KOPT-K1 (cell line): ENCODE measurements around the gene CGB1.
"Not testable (repeated sequence)": the region's sequence is repeated elsewhere in the genome, so short reads cannot be mapped to it uniquely, and the experiment has no call there.

Experiments used
- H3K27ac ChIP-seq: fragments of 200-600 bp; sonication (generic); 2 replicates; pipeline ENCODE4 v1.5.1; 2016; ENCODE audit warnings: antibody characterized with exemption, mild to moderate bottlenecking, low read depth, low read length; ENCODE audit not compliant: poor library complexity, severe bottlenecking
- H3K36me3 ChIP-seq: fragments of 200-600 bp; sonication (generic); 2 replicates; pipeline ENCODE4 v1.5.1; 2017; ENCODE audit warnings: antibody characterized with exemption, mild to moderate bottlenecking, low read length, moderate library complexity; ENCODE audit not compliant: insufficient read depth
- H3K9me3 ChIP-seq: fragments of 200-600 bp; sonication (generic); 2 replicates; pipeline ENCODE4 v1.5.1; 2017; ENCODE audit warnings: antibody characterized with exemption, low read length, mild to moderate bottlenecking; ENCODE audit not compliant: insufficient read depth, poor library complexity, severe bottlenecking

The CGB1 gene

DNA sequence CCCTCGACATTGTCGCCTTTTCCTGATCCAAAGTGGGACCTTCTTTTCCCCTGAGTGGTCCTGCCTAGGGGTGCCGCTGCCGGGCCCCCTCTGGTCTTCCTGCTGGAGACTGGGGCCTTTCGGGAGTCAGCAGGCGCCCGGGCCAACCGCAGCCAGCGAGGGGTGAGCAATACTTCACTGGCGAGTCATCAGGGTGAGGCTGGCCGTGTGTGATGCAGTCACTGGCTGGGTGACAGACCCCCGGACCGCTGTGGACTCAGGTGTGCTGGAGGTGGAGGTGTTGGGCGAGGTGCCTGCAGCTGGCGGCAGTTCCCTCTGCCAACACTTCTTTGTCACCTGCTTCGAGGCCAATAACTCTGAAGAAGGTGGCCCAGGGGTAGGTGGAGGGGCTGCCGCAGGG lies 5.5 kb upstream of the CGB1 start:
- Histone ChIP-seq H3K9me3 (no peaks in the 10 kb centered on the region), H3K27ac (no peak overlapping the region), H3K36me3 (no peaks in the 10 kb centered on the region)

- not testable (repeated sequence) for H3K36me3 ChIP-seq, H3K27ac ChIP-seq
Measured at GRCh38 chr19:49039736-49040135, 3.0 kb upstream of the CGB1 start.

GRCh38 chr19:49038557-49039276 lies 2.0 kb upstream of the CGB1 start:
- H3K27ac ChIP-seq = not testable (repeated sequence)

More at GRCh38 chr19:49039736-49040135, 3.0 kb upstream of the CGB1 start:
- H3K9me3 ChIP-seq = not testable (repeated sequence)

DNA sequence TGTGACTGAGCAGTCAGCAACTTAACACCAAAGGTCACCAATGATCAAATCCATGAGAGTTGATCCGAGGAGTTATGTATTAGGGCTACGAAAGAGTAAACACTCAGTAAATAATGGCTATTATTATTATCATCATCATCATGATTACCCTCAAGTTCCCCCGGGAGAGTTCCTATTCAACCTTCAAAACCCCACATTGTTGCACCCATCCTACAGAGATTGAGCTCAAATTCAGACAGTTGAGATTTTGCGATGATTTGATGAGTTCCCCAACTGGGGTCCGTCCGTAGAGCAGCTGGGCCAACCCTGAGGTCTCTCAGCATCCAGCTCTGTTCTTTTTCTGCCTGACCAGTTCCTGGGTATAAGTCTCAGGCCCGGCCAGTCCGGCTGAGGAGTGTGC lies 1.4 kb upstream of the CGB1 start:
- H3K27ac ChIP-seq, H3K9me3 ChIP-seq, H3K36me3 ChIP-seq: not testable (repeated sequence)

More at GRCh38 chr19:49038557-49039276, 2.0 kb upstream of the CGB1 start:
- H3K36me3 ChIP-seq, H3K9me3 ChIP-seq: not testable (repeated sequence)

DNA sequence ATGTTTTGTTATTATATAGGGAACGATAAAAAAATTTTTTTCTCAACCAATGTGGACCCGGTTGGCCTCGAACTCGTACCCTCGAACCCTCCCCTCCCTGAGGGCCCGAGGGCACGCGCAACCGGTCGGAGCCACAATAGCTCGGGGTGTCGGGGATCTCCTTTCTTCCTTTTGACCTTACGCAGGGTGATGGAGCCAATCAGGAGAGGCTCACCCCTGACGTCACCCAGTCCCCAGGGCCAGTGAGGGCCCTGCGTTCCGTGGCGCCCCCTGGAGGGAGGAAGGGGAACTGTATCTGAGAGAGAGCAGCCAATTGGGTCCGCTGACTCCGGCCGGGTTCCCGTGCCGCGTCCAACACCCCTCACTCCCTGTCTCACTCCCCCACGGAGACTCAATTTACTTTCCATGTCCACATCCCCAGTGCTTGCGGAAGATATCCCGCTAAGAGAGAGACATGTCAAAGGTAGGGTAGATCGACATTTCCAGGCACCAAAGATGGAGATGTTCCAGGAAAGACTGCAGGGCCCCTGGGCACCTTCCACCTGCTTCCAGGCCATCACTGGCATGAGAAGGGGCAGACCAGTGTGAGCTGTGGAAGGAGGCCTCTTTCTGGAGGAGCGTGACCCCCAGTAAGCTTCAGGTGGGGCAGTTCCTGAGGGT lies 4.9 kb downstream of the CGB1 start, which contains the start of gene CGB2:
CGB2 (plus strand) TSS at position 249 of the 660 bp plus-strand sequence; CDS start at position 455, 206 bp downstream.
- not testable (repeated sequence) for H3K36me3 ChIP-seq, H3K9me3 ChIP-seq

DNA sequence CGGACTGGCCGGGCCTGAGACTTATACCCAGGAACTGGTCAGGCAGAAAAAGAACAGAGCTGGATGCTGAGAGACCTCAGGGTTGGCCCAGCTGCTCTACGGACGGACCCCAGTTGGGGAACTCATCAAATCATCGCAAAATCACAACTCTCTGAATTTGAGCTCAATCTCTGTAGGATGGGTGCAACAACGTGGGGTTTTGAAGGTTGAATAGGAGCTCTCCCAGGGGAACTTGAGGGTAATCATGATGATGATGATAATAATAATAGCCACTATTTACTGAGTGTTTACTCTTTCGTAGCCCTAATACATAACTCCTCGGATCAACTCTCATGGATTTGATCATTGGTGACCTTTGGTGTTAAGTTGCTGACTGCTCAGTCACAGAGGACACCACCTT lies 6.4 kb downstream of the CGB1 start:
- not testable (repeated sequence) for H3K36me3 ChIP-seq, H3K9me3 ChIP-seq, H3K27ac ChIP-seq

More for the DNA sequence above, 4.9 kb downstream of the CGB1 start, which contains the start of gene CGB2:
- H3K27ac ChIP-seq = not testable (repeated sequence)

- H3K27ac ChIP-seq, H3K36me3 ChIP-seq, H3K9me3 ChIP-seq: not testable (repeated sequence)
Measured at GRCh38 chr19:49029749-49030148, 6.9 kb downstream of the CGB1 start.

DNA sequence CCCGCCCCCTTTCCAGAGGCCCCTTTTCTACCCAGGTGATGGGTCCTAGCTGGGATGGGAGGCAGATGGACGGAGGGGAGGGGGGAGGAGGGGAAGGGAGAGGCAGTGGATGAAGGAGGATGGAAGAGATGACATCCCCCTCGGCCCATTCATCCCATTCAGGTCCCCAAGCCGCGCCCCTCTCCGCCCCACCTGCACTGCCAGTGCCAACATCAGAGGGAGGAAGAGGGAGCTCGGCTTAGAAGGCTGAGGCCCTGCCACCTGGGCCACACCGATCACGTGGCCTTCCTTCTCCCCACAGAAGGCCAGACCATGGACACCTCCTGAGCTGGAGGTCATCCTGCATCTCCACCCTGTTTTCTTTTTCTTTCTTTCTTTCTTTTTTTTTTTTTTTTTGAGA lies 8.0 kb downstream of the CGB1 start:
- not testable (repeated sequence) for H3K27ac ChIP-seq, H3K36me3 ChIP-seq, H3K9me3 ChIP-seq

- H3K9me3 ChIP-seq, H3K27ac ChIP-seq: not testable (repeated sequence)
Measured at GRCh38 chr19:49025599-49025998, 11.1 kb downstream of the CGB1 start.

DNA sequence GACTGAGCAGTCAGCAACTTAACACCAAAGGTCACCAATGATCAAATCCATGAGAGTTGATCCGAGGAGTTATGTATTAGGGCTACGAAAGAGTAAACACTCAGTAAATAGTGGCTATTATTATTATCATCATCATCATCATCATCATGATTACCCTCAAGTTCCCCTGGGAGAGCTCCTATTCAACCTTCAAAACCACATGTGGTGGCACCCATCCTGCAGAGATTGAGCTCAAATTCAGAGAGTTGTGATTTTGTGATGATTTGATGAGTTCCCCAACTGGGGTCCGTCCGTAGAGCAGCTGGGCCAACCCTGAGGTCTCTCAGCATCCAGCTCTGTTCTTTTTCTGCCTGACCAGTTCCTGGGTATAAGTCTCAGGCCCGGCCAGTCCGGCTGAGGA lies 11.6 kb downstream of the CGB1 start:
- H3K27ac ChIP-seq, H3K36me3 ChIP-seq, H3K9me3 ChIP-seq: not testable (repeated sequence)

More at GRCh38 chr19:49025599-49025998, 11.1 kb downstream of the CGB1 start:
- not testable (repeated sequence) for H3K36me3 ChIP-seq

GRCh38 chr19:49024233-49024632 lies 12.5 kb downstream of the CGB1 start, which contains the start of gene CGB3:
Gene CGB3 (minus strand): TSS chr19:49024333. CDS start chr19:49023971, 362 bp downstream.
- H3K9me3 ChIP-seq, H3K27ac ChIP-seq, H3K36me3 ChIP-seq: not testable (repeated sequence)

- Histone ChIP-seq H3K9me3 (no peaks in the 10 kb centered on the region), H3K36me3 (peaks cover 2% of the 10 kb centered on the region; the same call in 1 of the 2 replicates), H3K27ac (no peak overlapping the region)
Measured at GRCh38 chr19:49022116-49022515, 14.6 kb downstream of the CGB1 start.

GRCh38 chr19:49020931-49021895 lies 15.5 kb downstream of the CGB1 start:
- H3K36me3 ChIP-seq = peaks cover 11% of the 10 kb centered on the region; the same call in 1 of the 2 replicates
- H3K27ac ChIP-seq = no peak overlapping the region
- no peaks in the 10 kb centered on the region for H3K9me3 ChIP-seq

DNA sequence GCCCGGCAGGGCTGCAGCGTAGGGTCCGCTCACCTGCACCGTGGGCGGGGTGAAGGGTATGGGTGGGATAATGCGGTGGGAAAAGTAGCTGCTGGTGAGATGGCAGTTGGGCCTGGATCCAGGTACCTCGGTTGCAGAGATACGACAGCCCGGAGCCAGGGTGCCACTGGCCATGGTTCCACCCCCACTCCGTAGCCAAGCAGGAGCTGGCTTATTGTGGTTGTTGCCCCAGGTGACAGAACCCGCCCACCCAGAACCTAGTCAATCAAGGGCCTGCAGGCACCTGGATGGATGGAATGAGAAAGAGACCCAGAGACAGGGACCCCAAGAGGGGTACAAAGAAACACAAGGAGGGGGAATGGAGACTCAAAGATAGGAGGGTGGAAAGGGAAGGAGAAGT lies 16.4 kb downstream of the CGB1 start:
- H3K9me3 ChIP-seq = no peaks in the 10 kb centered on the region
- H3K36me3 ChIP-seq = peaks cover 19% of the 10 kb centered on the region
- H3K27ac ChIP-seq = no peak overlapping the region
